Activated T-helper 17 cell treated with anti-CD3 and anti-CD28 coated beads, Interleukin-2, amount 50 U/mL, for 72 hours (primary cell): ENCODE results near the gene SLC7A4. TPM values are rescaled to one million over a fixed set of nuclear protein-coding genes. Genes with fewer than 3 reads are reported as not detected.

Source experiments
- ATAC-seq: fragments of 150-1000 bp; cut with Tn5 transposase; replicated peaks from 2 replicates; pipeline ENCODE4 v1.10.0; 2021; ENCODE audit warnings: mild to moderate bottlenecking, moderate library complexity
- H3K27ac Mint-ChIP-seq: one replicate; pipeline ENCODE4 v1.8.0; 2022; ENCODE audit warnings: mixed read lengths
- H3K27me3 Mint-ChIP-seq: one replicate; pipeline ENCODE4 v1.8.0; 2022; ENCODE audit warnings: mixed read lengths
- H3K36me3 Mint-ChIP-seq: one replicate; pipeline ENCODE4 v1.8.0; 2022; ENCODE audit warnings: low read depth, mild to moderate bottlenecking, mixed read lengths
- H3K4me1 Mint-ChIP-seq: one replicate; pipeline ENCODE4 v1.8.0; 2022; ENCODE audit warnings: mixed read lengths
- H3K4me3 Mint-ChIP-seq: one replicate; pipeline ENCODE4 v1.8.0; 2022; ENCODE audit warnings: mild to moderate bottlenecking, mixed read lengths
- H3K9me3 Mint-ChIP-seq: one replicate; pipeline ENCODE4 v1.8.0; 2022; ENCODE audit warnings: mixed read lengths
- total RNA-seq, 2 donors: library from RNA; stranded (reverse); gene quantifications; one replicate each; pipeline ENCODE4 v1.2.3, GENCODE V29; 2022

The SLC7A4 gene
- total RNA-seq, 2 donors from 2014 or later = not detected

DNA sequence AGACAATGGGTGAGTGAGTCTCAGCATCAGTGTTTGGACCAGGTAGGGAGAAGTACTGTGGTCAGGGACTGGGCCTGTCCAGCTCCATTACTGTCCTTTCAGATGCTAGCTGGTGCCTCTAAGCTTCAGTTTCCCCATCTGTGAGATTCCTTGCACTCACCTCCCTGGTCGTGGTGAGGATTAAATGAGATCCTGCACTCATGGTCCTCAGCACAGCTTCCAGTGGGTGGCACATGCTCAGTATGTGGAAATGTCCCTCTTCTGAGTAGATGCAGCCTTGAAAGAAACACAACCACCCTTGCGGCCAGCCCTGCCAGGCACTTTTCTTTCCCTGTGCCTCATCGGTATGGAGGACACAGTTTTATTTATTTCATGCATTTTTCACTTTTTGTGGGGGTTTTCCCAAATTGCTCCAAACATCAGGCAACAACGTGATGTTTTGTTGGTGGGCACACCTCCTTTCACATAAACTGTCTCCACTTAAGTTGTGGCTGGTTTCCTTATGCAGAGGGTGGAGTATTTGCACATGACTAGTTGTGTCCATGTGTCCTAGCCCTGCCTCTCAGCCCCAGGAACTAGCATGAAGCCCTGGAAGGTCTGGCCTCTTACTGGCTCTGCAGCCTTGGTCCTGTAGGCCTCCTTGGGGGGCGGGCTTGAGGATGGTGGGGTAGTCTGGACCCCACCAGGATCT, 49.1 kb downstream of the SLC7A4 start:
- H3K36me3 Mint-ChIP-seq = peaks cover 37% of the 10 kb centered on the region
- H3K4me1 Mint-ChIP-seq = peaks cover 31% of the 10 kb centered on the region
- peak overlapping the region; percentile 94 for H3K4me3 Mint-ChIP-seq
- no peak for ATAC-seq
- H3K27me3 Mint-ChIP-seq = no peaks in the 10 kb centered on the region
- H3K9me3 Mint-ChIP-seq = peaks cover 4% of the 10 kb centered on the region
- H3K27ac Mint-ChIP-seq = peak overlapping the region; percentile 96

DNA sequence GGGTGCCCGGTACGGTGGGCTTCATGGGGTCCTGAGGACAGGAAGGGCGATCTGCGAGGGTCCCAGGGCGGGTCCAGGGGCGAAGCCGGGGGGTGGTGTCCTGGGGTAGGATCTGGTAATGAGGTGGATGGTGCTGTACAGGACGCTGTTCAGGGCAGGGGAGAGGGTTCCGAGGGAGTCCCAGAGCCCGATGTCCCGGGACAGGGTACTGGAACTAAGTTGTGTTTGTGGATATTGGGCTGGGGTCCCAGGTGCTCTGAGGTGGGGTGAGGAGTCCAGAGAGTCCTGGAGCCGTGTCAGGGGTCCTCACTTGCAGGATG, 49.8 kb downstream of the SLC7A4 start:
- ATAC-seq = peak; percentile 12
- H3K36me3 Mint-ChIP-seq = peaks cover 30% of the 10 kb centered on the region

DNA sequence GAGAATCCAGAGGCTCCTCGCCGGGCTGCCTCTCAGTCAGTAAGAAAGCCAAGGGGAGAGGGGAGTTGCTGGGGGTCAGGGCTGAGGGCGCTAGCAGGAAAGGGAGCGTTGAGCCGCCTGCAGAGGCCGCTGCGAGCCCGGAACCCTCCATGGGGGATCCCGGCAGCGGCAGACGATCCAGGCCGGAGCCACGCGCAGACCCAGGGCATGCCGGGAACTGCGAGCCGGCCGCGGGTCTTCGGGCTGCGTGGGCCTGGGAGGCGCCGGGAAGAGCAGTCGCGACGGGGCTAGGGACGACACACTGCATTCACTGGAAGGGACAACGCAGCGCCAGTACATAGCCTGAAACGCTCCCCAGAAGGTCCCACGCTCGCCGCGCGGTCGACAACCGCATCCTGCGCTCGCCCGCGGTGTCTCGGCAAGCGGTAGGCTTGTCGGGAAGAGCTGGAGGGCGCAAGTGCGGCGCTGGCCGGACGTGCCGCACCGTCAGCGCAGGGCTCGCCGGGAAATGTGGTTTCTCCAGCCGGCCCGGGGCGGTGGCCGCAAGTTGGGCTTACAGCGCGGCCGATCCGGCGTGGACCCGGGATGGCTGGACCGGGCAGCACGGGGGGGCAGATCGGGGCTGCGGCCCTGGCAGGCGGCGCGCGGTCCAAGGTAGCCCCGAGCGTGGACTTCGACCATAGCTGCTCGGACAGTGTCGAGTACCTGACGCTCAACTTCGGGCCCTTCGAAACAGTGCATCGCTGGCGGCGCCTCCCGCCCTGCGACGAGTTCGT, 50.4 kb downstream of the SLC7A4 start, which contains the start of gene LZTR1:
Gene LZTR1, plus strand, starts transcription at position 511 of the 776 bp plus-strand sequence. Its CDS starts 75 bp downstream, at position 586.
- peak within 1 kb of the TSS; percentile 94 for H3K4me3 Mint-ChIP-seq
- H3K4me1 Mint-ChIP-seq = peaks cover 31% of the 10 kb centered on the region

More for the DNA sequence above, 49.8 kb downstream of the SLC7A4 start:
- Mint-ChIP-seq H3K4me3 (peak overlapping the region; percentile 94), H3K4me1 (peaks cover 31% of the 10 kb centered on the region), H3K9me3 (peaks cover 4% of the 10 kb centered on the region), H3K27ac (peak overlapping the region; percentile 96), H3K27me3 (no peaks in the 10 kb centered on the region)

DNA sequence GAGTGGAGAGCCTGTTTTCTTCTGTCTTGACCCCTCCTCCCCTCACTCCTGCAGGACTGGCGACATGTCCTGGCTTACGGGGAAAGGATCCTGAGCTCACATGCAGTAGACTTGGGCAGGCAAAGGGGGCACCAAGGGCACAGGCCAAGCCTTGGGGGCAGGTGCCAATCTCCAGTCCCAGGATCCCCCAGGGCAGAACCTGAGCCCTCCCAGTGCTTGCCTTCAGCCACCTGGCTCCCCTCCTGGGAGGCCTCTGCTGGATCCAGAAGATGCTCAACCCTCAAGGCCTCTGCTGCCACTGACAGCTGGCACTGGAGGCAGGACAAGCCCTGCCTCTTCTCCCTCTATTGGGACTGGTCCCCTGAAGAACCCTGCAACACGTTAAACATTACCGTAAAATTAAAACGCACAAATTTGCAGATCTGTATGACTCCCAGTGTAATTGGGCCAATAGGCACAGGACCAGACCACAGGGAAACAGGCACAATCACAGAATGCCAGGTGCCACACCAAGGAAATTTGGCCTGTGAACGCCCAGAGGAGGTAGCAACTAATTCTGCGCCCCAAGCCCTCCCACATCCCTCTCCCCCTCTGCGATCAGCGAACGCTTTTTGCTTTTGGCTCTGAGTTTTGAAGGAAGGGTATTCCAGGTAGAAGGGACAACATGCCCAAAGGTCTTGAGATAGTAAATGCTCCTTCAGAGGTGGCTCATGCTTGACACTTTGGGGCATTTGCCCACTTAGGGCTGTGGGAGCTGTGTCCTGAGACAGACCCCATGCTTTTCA, 51.2 kb downstream of the SLC7A4 start:
- ATAC-seq = no peak
- Mint-ChIP-seq H3K9me3 (peaks cover 4% of the 10 kb centered on the region), H3K4me1 (peaks cover 26% of the 10 kb centered on the region), H3K4me3 (peak overlapping the region; percentile 94), H3K27me3 (no peaks in the 10 kb centered on the region), H3K36me3 (peaks cover 17% of the 10 kb centered on the region), H3K27ac (peak overlapping the region; percentile 96)

More for the DNA sequence above, 50.4 kb downstream of the SLC7A4 start, which contains the start of gene LZTR1:
- peaks cover 25% of the 10 kb centered on the region for H3K36me3 Mint-ChIP-seq
- H3K27ac Mint-ChIP-seq = peak within 1 kb of the TSS; percentile 96
- peak; percentile 90 for ATAC-seq
- H3K27me3 Mint-ChIP-seq = no peaks in the 10 kb centered on the region
- peaks cover 4% of the 10 kb centered on the region for H3K9me3 Mint-ChIP-seq

DNA sequence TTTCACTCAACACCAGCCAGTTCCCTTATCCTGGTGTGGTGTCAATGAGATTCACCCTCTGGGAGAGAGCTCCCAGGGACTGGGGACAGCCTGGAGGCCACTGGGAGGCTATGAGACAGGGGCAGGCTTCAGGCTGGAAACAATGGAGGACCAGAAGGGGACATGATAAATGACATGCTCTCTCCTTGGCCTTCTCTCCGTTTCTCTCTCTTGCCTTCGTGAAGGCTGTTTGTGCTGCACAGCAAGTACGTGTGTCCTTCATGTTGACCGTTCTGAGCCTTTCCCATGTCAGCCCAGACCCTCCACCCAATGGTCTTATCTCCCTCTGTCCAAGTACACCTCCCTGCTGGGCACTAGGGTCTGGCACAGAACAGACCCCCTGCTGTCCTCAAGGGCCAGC, 51.8 kb downstream of the SLC7A4 start:
- ATAC-seq = no peak
- H3K4me3 Mint-ChIP-seq = peak overlapping the region; percentile 94
- H3K9me3 Mint-ChIP-seq = peaks cover 4% of the 10 kb centered on the region

DNA sequence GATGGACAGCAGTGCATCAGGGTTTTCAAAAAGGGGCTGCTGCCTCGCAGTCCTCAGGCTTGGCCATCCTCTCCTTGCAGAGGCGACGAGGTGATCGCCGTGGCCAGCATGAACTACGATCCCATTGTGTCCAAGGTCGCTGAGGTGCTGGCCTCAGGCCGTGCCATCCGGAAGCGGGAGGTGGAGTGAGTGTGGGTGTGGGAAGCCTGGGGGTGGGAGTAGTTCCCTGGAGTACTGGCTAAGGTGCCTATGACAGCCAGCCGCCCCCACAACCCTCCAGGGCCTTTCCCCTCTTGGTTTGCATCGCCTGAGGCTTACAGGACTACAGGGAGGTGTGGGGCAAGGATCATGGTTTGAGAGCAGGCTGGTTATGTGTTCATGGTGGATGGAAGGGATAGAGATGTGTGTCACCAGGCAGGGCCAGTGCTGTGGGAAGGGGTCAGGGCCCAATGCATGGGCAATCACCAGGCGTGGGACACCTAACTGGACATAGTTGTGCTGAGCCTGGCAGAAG, 52.4 kb downstream of the SLC7A4 start:
- no peaks in the 10 kb centered on the region for H3K27me3 Mint-ChIP-seq
- H3K4me3 Mint-ChIP-seq = peak overlapping the region; percentile 94
- ATAC-seq = no peak
- H3K36me3 Mint-ChIP-seq = peaks cover 12% of the 10 kb centered on the region
- H3K4me1 Mint-ChIP-seq = peaks cover 26% of the 10 kb centered on the region
- H3K27ac Mint-ChIP-seq = no peak overlapping the region
- H3K9me3 Mint-ChIP-seq = peaks cover 4% of the 10 kb centered on the region

More for the DNA sequence above, 51.8 kb downstream of the SLC7A4 start:
- peaks cover 12% of the 10 kb centered on the region for H3K36me3 Mint-ChIP-seq
- no peak overlapping the region for H3K27ac Mint-ChIP-seq
- H3K4me1 Mint-ChIP-seq = peaks cover 26% of the 10 kb centered on the region
- no peaks in the 10 kb centered on the region for H3K27me3 Mint-ChIP-seq

DNA sequence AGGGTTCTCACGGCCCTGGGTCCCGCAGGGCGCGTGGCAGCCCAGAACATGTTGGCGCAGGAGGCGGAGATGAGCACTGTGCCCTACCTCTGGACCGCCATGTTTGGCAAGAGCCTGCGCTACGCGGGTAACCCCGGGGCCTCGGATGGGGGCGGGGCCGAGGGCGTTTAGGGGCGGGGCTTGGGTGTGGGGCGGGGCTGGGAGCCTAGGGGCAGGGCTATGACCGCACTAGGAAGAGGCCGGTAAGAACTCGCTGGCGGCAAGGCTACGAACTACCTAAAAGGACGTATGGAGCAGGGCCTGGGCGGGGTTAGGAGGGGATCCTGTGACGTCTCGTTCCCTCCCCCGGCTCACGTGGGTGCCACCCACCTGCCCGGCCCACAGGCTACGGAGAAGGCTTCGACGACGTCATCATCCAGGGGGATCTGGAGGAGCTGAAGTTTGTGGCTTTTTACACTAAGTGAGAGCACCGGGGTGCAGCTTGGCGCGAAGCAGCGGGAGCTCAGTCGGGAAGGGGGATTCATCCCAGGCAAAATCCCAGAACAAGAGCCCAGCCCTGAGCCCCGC, 53.0 kb downstream of the SLC7A4 start:
- Mint-ChIP-seq H3K27me3 (no peaks in the 10 kb centered on the region), H3K9me3 (peaks cover 4% of the 10 kb centered on the region), H3K27ac (peak overlapping the region; percentile 70), H3K4me3 (peak overlapping the region; percentile 94), H3K36me3 (peaks cover 7% of the 10 kb centered on the region), H3K4me1 (peaks cover 26% of the 10 kb centered on the region)
- ATAC-seq = peak; percentile 59

Other genes starting within 250 kb of the SLC7A4 start
- gene PI4KA, start 173.8 kb downstream of the SLC7A4 start, total RNA-seq = 10 to 100 TPM; 72.1 to 96.0 TPM
- gene SNAP29, start 173.6 kb downstream of the SLC7A4 start, total RNA-seq = 10 to 100 TPM; 22.4 to 29.5 TPM
- 100 to 1,000 TPM in 1 of 2 donors, 10 to 100 TPM in 1; 88.5 to 145 TPM for gene CRKL, start 115.2 kb downstream of the SLC7A4 start, total RNA-seq
- gene AIFM3, start 65.3 kb downstream of the SLC7A4 start, total RNA-seq = not detected
- gene LZTR1, start 50.3 kb downstream of the SLC7A4 start, total RNA-seq = 10 to 100 TPM; 40.0 to 68.7 TPM
- 10 to 100 TPM; 19.6 to 27.1 TPM for gene THAP7, start 30.4 kb downstream of the SLC7A4 start, total RNA-seq
- under 1 TPM in 1 of 2 donors, not detected in 1; 0.28 TPM for gene P2RX6, start 17.4 kb downstream of the SLC7A4 start, total RNA-seq
- gene LRRC74B, start 13.4 kb upstream of the SLC7A4 start, total RNA-seq = not detected